ENCODE measurements around the gene ZCCHC14. TPM values are rescaled to one million over a fixed set of nuclear protein-coding genes. Genes with fewer than 3 reads are reported as not detected.

Gene ZCCHC14
- total RNA-seq, 4 donors from 2014 or later, result 23.0 to 70.0 (median 27.6) TPM

DNA sequence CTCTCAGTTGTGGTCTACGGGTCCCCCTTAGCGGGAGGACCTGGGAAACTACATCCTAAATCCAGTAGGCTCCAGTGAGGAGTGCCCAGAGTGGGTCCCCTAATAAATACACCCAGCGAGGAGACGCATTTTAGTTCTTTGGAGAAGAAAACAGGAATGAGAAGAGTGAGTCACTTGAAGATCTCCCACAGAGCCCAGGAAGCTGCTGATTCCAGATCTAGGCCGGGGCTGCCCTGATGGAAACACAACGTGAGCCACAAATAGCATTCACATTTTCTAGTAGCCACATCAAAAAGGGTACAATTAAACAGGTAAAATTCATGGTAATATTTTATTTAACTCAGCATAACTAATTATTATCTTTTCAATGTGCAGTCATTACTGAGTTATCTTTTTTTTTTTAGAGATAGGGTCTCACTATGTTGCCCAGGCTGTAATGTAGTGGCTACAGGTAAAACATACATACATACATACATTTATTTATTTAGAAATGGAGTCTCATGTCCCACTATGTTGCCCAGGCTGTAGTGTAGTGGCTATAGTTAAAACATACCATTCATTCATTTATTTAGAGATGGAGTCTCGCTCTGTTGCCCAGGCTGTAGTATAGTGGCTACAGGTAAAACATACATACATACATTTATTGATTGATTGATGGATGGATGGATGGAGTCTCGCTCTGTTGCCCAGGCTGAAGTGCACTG, 130.8 kb downstream of the ZCCHC14 start:
- Histone ChIP-seq H3K9me3 (no peaks in the 10 kb centered on the region), H3K27me3 (no peaks in the 10 kb centered on the region), H3K4me1 (peaks cover 14 to 26% of the 10 kb centered on the region in 2 donors), H3K36me3 (peaks cover 20 to 30% of the 10 kb centered on the region in 2 donors), H3K4me3 (replicated peaks in 1 of 3) (no peak overlapping the region), H3K27ac (no peak overlapping the region)
- TF ChIP-seq, protein P1, sequence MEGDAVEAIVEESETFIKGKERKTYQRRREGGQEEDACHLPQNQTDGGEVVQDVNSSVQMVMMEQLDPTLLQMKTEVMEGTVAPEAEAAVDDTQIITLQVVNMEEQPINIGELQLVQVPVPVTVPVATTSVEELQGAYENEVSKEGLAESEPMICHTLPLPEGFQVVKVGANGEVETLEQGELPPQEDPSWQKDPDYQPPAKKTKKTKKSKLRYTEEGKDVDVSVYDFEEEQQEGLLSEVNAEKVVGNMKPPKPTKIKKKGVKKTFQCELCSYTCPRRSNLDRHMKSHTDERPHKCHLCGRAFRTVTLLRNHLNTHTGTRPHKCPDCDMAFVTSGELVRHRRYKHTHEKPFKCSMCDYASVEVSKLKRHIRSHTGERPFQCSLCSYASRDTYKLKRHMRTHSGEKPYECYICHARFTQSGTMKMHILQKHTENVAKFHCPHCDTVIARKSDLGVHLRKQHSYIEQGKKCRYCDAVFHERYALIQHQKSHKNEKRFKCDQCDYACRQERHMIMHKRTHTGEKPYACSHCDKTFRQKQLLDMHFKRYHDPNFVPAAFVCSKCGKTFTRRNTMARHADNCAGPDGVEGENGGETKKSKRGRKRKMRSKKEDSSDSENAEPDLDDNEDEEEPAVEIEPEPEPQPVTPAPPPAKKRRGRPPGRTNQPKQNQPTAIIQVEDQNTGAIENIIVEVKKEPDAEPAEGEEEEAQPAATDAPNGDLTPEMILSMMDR (IDR thresholded peaks at IDR 0.05), result no peak
- no peak for TF ChIP-seq POLR2A (IDR thresholded peaks at IDR 0.05)
- WGBS, 2 donors, result 95 to 96% methylated on average over 8 of the region's 8 CpGs
- intact Hi-C loops (cut with DNase I), result no loop called here
- no peak for DNase-seq

DNA sequence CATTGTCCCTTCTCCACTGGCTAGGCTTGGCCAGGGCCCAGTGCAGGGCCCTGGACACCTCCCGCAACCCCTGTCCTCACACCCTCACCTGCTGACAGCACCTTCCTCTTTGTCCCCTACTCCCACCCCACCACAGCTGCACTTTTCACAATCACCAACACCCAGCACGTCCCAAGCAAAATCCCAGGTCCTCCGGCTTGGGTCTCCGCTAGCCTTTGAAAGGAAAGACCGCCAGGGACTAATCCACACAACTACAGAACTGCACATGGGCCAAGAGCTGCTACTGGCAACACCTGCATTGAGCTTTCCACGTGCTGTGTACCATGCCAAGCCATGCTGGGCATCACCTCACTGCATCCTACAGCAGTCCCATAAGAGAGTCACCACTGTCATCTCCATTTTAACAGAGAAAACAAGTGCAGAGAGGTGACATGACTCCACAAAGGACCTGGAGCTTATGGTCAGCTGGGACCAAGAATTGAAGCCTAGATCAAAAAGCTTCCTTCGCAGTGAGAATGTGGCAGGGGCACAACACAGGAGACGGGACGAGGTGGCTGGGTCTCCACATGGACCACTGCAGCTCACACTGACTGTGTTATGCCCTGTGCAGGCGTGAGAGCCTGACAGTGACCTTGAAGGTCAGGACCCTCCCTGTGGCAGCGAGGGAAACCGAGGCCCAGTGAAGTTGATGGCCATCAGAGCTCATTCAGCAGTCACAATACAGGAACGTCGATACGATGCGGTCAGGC, 131.8 kb downstream of the ZCCHC14 start:
- H3K9me3 ChIP-seq, result no peaks in the 10 kb centered on the region
- H3K36me3 ChIP-seq, result peaks cover 15 to 30% of the 10 kb centered on the region in 2 donors
- H3K4me3 ChIP-seq (replicated peaks in 1 of 3), result no peak overlapping the region
- H3K4me1 ChIP-seq, result peaks cover 14 to 26% of the 10 kb centered on the region in 2 donors
- no peak overlapping the region for H3K27ac ChIP-seq
- intact Hi-C loops (cut with DNase I), result no loop called here
- H3K27me3 ChIP-seq, result no peaks in the 10 kb centered on the region
- DNase-seq, result no peak
- 97 to 98% methylated on average over 13 to 16 of the region's 16 CpGs for WGBS, 2 donors
- TF ChIP-seq, protein P1 (IDR thresholded peaks at IDR 0.05), result no peak
- no peak for TF ChIP-seq POLR2A (IDR thresholded peaks at IDR 0.05)

DNA sequence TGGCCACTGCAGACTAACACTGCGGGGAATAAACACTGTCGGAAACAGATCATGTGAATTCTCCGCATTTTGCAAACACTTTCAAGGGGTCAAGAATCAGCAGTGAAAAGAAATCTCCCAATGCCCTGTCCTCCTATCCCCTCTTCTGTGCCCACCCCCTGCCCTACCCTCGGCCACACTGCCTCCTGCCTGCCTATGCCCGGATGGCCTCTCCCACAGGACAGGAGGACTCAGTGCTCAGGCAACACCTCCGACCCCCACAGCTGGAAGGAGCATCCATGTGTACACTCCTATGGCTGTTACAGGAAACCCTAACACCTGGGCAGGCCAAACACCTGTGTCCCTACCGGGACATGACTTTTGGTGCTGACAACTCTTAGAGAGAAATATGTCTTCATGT, 133.7 kb downstream of the ZCCHC14 start:
- H3K36me3 ChIP-seq, result peaks cover 12 to 30% of the 10 kb centered on the region in 2 donors
- DNase-seq, result no peak
- intact Hi-C loops (cut with DNase I), result no loop called here
- no peaks in the 10 kb centered on the region for H3K9me3 ChIP-seq
- peaks cover 9 to 14% of the 10 kb centered on the region in 2 donors for H3K4me1 ChIP-seq
- WGBS, 2 donors, result 92 to 97% methylated on average over 5 to 7 of the region's 7 CpGs
- H3K27ac ChIP-seq, result no peak overlapping the region
- no peaks in the 10 kb centered on the region for H3K27me3 ChIP-seq
- H3K4me3 ChIP-seq (replicated peaks in 1 of 3), result no peak overlapping the region
- TF ChIP-seq POLR2A (IDR thresholded peaks at IDR 0.05), result no peak
- TF ChIP-seq, protein P1 (IDR thresholded peaks at IDR 0.05), result no peak

DNA sequence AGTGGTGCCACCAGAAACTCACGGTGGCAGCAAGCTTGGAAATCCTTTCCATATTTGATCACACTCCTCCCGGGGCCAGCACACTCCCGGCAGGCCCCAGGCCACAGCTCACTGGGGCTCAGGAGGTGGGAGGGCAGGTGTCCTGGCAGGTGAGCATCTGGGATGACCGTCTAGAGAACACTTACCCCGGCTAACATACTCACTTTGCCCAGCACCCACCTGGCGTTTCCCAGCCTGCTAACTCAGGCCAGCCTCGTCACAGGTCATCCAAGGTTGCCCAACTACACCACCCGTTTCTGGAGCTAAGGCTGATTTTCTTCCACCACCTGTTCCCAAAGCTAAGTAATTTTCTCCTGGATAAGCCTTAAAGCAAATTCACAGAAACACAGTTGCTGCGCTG, 134.1 kb downstream of the ZCCHC14 start:
- DNase-seq, result no peak
- TF ChIP-seq, protein P1 (IDR thresholded peaks at IDR 0.05), result no peak
- no peak for TF ChIP-seq POLR2A (IDR thresholded peaks at IDR 0.05)
- intact Hi-C loops (cut with DNase I), result no loop called here
- WGBS, 2 donors, result 84 to 95% methylated on average over 8 to 9 of the region's 9 CpGs
- no peaks in the 10 kb centered on the region for H3K27me3 ChIP-seq
- no peak overlapping the region for H3K27ac ChIP-seq
- H3K4me1 ChIP-seq, result peaks cover 5 to 10% of the 10 kb centered on the region in 2 donors
- no peaks in the 10 kb centered on the region for H3K9me3 ChIP-seq
- no peak overlapping the region for H3K4me3 ChIP-seq (replicated peaks in 1 of 3)
- H3K36me3 ChIP-seq, result peaks cover 12 to 30% of the 10 kb centered on the region in 2 donors

DNA sequence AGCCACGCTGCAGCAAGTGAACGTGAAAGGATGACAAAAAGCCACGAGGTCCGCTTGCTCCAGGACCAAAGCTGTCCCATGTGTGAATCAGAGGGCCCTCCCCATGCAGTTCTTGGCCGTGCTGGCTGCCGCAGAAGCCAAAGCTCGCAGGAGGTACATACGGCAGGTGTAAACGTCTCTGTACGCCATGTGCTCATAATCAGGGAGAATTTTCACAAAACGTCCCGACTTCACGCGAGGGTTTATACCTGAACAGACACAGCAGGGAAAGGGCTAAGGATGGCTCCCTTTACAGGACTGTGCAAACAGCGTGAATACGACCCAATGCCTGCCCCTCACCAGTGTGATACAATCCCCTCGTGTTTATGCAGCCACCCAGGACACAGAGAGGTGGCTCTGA, 134.6 kb downstream of the ZCCHC14 start:
- Histone ChIP-seq H3K27me3 (no peaks in the 10 kb centered on the region), H3K4me1 (peaks cover under 1 to 6% of the 10 kb centered on the region in 2 donors), H3K27ac (no peak overlapping the region), H3K36me3 (peaks cover 12 to 30% of the 10 kb centered on the region in 2 donors), H3K9me3 (no peaks in the 10 kb centered on the region), H3K4me3 (replicated peaks in 1 of 3) (no peak overlapping the region)
- DNase-seq, result no peak
- TF ChIP-seq, protein P1 (IDR thresholded peaks at IDR 0.05), result no peak
- TF ChIP-seq POLR2A (IDR thresholded peaks at IDR 0.05), result no peak
- intact Hi-C loops (cut with DNase I), result no loop called here
- WGBS, 2 donors, result 93% methylated on average over 17 of the region's 17 CpGs
